Brain microvascular endothelial cell (primary cell): Measurements from ENCODE around the gene PDZRN3.

ENCODE experiments used
- DNase-seq: peaks from one replicate; pipeline ENCODE4 v3.0.0-alpha.2; 2020
- H3K27ac ChIP-seq: fragments of 250-450 bp; sonication (Bioruptor Pico); 2 replicates; pipeline ENCODE4 v1.5.1; 2020; ENCODE audit warnings: mild to moderate bottlenecking, moderate library complexity
- H3K27me3 ChIP-seq: fragments of 250-450 bp; sonication (Bioruptor Pico); replicated peaks from 2 replicates; pipeline ENCODE4 v1.5.1; 2020; ENCODE audit warnings: mild to moderate bottlenecking
- H3K36me3 ChIP-seq: fragments of 250-450 bp; sonication (Bioruptor Pico); replicated peaks from 2 replicates; pipeline ENCODE4 v1.5.1; 2020; ENCODE audit warnings: mild to moderate bottlenecking
- H3K4me3 ChIP-seq: 2 replicates; pipeline ENCODE4 v1.5.1; 2011; ENCODE audit warnings: low read depth, mild to moderate bottlenecking, control low read depth, low read length, moderate library complexity
- in situ Hi-C: cut with HindIII; loops from 2 replicates; pipeline ENCODE4 v1.10.0; 2017; ENCODE audit warnings: low sequenced_read_pairs, low pct_ligation_motif_present
- TF ChIP-seq, protein P1 (sequence below): IDR thresholded peaks from 2 replicates; pipeline ENCODE4 v1.5.1; 2011; ENCODE audit warnings: low read depth, mild to moderate bottlenecking, moderate library complexity, low read length, control low read depth, inconsistent platforms; ENCODE audit errors: missing control alignments

Gene PDZRN3

DNA sequence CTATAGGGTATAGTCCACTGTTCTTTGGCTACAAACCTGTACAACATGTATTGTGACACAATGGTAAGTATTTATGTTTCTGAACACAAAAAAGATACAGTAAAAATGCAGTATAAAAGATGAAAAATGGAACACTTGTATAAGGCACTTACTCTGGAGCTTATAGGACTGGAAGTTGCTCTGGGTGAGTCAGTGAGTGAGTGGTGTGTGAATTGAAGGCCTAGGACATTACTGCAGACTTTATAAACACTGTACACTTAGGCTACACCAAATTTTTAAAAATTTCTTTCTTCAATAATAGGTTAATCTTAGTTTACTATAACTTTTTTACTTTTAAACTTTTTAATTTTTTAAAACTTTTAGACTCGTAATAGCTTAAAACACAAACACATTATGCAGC is 10.5 kb upstream of the PDZRN3 start:
- no peak overlapping the region for H3K4me3 ChIP-seq

DNA sequence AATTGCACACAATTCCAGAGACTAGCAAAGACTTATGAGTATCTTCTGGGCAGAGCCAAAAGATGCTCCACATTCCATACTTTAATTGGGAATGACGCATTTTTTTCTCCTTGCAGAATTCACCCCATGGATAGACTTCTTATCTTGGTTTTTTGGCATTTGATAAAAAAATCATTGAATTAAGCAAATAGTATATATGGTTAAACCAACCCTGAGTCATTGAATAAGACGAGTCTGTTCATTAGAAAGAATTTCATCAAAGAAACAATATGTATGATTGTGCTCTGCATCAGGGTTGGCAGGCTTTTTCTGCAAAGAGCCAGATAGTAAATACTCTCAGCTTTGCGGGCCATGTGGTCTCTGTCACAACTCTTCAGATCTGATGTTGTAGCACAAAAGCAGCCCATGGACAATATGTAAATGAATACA is 9.2 kb upstream of the PDZRN3 start:
- Histone ChIP-seq H3K27me3 (no peaks in the 10 kb centered on the region), H3K36me3 (no peaks in the 10 kb centered on the region), H3K27ac (no peak overlapping the region), H3K4me3 (no peak overlapping the region)
- in situ Hi-C loops, result no loop called here
- DNase-seq, result no peak
- TF ChIP-seq, protein P1, sequence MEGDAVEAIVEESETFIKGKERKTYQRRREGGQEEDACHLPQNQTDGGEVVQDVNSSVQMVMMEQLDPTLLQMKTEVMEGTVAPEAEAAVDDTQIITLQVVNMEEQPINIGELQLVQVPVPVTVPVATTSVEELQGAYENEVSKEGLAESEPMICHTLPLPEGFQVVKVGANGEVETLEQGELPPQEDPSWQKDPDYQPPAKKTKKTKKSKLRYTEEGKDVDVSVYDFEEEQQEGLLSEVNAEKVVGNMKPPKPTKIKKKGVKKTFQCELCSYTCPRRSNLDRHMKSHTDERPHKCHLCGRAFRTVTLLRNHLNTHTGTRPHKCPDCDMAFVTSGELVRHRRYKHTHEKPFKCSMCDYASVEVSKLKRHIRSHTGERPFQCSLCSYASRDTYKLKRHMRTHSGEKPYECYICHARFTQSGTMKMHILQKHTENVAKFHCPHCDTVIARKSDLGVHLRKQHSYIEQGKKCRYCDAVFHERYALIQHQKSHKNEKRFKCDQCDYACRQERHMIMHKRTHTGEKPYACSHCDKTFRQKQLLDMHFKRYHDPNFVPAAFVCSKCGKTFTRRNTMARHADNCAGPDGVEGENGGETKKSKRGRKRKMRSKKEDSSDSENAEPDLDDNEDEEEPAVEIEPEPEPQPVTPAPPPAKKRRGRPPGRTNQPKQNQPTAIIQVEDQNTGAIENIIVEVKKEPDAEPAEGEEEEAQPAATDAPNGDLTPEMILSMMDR, result no peak

More for the DNA sequence above, 10.5 kb upstream of the PDZRN3 start:
- no peaks in the 10 kb centered on the region for H3K36me3 ChIP-seq
- H3K27ac ChIP-seq, result no peak overlapping the region
- no peaks in the 10 kb centered on the region for H3K27me3 ChIP-seq
- no peak for DNase-seq
- in situ Hi-C loops, result no loop called here
- TF ChIP-seq, protein P1, result no peak

DNA sequence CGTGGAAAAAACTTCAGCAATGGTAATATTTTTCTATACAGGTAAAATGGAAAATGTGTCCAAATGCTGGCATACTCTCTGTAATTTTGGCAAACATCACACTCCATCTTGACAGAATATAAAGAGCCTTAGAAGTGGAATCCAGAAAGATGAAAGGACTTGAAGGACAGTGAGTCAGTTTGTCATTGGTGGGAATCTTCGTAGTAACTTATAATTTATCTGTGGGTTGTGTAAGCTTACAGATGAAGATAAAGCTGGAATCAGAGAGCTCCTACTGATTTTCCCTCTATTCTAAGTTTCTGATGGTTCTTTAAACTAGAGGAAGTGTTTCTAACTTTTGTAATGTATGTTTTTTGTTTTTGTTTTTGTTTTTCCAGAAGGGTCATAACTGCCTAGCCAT is 8.7 kb upstream of the PDZRN3 start:
- in situ Hi-C loops, result no loop called here
- no peak overlapping the region for H3K27ac ChIP-seq
- DNase-seq, result no peak
- H3K27me3 ChIP-seq, result no peaks in the 10 kb centered on the region
- no peaks in the 10 kb centered on the region for H3K36me3 ChIP-seq
- no peak overlapping the region for H3K4me3 ChIP-seq
- TF ChIP-seq, protein P1, result no peak

DNA sequence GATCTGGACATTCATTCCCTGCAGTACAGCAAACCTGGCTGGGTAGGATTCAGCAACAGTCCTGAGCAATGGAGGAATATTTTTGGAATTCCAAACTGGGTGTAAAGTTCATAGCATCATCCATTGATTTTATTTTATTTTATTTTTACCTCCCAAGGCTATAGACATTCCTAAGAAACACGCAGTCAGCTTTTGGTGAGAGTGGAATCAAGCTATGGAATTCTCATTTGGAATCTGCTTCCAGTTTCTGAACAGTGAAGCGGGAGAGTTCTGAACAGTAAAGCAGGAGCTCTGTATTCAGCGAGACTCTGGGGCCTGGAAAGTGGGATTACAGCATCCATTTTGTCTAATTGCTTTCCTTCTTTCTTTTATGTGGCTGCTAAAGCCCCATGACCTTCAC is 1.4 kb upstream of the PDZRN3 start:
- H3K36me3 ChIP-seq, result no peaks in the 10 kb centered on the region
- H3K27ac ChIP-seq, result no peak overlapping the region
- DNase-seq, result no peak
- no peak overlapping the region for H3K4me3 ChIP-seq
- no peaks in the 10 kb centered on the region for H3K27me3 ChIP-seq
- in situ Hi-C loops, result no loop called here
- TF ChIP-seq, protein P1, result no peak

DNA sequence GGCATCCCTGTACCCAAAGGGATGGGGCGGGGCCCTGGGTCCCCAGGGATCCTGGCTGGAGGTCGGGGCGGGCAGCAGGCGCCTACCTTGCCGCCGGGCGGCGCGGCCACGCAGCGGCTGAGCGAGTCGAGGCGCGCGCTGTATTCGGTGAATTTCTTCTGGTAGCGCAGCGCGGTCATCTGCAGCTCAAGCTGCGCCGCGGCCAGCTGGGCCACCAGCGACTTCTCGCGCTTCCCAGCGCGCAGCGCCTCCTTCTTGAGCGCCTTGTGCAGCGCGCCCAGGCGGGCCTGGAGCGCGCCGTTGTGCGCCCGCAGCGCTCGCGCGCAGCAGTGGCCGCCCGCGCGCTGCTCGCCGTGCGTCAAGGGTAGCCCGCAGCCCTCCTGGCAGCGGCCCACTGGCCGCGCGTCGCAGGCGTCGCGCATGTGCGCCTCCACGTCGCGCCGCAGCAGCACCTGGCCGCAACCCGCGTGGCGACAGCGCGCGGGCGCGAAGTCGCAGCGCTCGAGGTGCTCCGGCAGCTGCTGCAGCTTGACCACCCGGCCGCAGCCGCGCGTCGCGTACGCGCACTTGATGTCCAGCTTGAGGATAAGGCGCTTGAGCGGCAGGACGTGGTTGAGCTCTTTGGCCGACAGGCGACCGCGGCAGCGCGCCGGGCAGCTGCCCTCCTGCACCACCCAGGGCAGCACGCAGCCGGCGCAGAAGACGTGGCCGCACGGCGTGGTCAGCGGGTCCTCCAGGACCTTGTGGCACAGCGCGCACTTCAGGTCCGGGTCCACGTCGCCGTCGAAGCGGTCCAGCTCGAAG is 522 bp downstream of the PDZRN3 start:
- H3K36me3 ChIP-seq, result no peaks in the 10 kb centered on the region
- in situ Hi-C loops, result no loop called here
- no peak overlapping the region for H3K27ac ChIP-seq
- H3K27me3 ChIP-seq, result no peaks in the 10 kb centered on the region
- H3K4me3 ChIP-seq, result peak overlapping the region; percentile 63
- TF ChIP-seq, protein P1, result no peak
- peak; percentile 39 for DNase-seq

DNA sequence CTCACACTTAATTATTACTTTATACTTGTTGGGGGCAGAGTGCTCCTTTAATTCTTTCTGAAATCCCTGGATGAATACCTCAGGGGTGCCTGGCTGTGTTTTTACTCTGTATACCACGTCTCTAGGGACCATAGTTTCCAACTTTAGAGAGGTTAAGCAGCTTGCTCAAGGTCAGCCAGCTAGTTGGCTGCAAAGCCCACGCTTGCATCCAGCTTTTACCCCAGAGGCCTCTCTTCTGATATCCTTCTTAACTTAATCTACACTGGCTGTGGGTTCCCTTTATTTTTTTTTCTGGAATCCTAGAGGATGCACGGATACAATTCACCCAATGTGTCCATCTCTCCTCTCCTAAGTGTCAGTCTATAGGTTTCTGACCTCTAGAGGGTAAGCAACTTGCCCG is 1.4 kb downstream of the PDZRN3 start:
- DNase-seq, result no peak
- TF ChIP-seq, protein P1, result no peak
- Histone ChIP-seq H3K27ac (no peak overlapping the region), H3K27me3 (no peaks in the 10 kb centered on the region), H3K4me3 (peak overlapping the region; percentile 63), H3K36me3 (no peaks in the 10 kb centered on the region)
- in situ Hi-C loops, result no loop called here
